ENCODE results near the gene SDR39U1.
A peak's percentile ranks its signal among the peaks of the same experiment; 100 is the strongest.

Gene SDR39U1

DNA sequence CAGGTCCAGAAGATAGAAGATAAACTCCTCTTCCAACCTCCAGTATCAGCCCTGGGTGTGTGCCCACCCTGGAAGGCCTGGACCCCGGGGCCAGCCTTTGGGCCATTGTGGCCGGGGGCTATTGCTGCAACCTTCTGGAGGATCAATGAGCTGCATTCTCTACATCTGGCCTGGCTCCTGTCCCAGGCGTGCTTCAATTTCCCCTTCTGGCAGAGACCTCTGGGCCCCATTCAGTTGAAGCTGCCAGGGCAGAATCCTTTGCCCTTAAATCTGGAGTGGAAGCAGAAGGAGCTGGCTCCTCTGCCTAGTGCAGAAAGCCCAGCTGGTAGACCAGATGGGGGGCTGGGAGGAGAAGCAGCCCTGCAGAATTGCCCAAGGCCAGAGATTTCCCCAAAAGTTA, 33.8 kb downstream of the SDR39U1 start:
- no peak for DNase-seq

DNA sequence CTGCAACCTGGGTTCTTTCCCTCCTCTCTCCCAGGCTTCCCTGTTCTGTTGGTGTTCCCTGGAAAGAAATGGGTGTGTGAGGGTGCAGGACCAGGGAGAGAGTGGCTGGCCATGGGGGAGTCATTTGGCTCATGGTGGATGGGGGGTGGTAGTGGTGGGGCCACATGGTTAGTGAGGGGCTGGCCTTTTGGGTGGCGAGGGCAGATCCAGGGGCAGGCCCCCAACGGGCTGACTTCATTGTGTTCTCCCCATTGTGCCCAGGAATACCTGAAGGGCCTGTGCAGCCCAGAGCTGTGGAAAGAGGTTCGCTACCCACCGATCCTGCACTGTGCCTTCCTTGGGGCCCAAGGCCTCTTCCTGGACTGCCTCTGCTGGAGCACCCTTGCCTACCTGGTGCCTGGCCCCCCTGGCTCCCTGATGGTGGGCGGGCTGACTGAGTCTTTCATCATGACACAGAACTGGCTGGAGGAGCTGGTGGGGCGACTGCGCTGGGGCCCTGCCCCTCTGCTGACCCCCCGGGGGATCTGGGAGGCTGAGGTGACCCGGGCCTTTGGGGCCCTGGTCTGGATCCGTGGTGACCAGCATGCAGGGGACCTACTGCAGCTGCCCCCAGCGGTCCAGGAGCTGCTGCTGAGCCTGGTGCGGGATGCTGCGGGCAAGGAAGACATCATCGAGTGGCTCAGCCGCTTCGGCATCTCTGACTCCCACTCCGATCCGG, 34.8 kb downstream of the SDR39U1 start:
- DNase-seq: no peak

DNA sequence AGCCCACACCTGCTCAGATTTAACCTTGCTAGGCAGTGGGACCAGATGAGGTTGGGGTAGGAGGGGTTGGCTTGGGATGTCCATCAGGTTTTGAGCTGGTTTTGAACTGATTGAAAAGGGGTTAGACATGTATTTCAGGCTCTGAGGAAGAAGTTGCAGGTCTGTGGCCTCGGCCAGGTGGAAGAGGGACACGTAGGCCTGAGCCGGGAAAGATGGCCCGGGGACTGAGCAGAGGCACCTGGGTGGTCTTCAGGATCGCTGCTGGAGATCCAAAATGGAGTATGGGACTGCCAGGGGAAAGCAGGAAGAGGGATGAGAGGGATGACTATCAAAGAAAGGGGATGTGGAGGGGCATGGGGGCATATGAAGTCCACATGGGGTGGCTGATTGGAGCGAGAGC, 36.2 kb downstream of the SDR39U1 start:
- DNase-seq: no peak

DNA sequence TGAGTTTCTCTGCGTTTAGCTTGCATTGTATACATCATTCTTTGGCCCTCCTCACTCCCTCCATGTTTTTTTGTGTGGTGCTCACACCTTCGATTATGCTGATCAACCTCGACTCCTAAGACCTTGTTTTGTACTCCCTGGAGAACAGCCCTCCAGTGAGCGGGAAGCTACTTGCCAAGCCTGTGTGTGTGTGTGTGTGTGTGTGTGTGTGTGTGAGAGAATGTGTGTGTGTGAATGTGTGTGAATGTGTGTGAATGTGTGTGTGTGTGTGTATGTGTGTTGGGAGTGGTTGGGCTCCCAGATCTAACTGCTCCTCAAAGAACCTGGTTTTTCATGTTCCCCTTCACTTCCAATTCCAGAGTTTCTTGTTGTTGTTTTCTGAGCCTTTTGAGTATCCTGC, 37.8 kb downstream of the SDR39U1 start:
- DNase-seq: no peak

DNA sequence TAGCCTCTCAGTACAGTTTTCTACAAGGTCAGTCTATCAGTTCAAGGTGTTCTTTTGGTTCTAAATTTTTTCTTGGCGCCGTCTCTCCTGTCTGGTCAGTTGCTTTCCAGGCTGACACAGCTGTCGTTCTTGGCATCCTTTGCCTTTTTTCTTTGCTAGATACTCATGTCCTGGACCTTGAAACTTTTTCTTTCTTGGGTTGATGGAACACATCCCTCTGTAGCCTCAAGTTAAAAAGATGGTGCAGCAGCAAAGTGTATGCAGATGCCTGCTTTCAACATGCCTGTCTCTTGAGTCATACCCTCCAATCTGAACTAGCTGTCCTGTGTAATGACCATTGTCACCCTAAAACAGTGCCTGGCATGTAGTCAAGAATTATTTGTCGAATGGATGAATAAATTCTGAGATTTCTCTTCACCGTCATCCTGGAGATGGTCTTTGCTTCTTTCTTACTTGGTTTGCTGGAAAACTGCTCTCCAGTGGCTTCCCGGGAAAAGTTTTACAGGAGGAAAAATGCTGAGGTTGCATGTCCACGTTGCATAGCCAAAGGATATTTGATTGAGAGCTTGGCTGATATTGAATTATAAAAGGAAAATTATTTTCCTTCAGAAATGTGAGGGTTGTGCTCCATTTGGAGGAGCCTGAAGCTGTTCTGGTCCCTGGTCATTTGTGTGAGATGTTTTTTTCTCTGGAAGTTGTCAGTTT, 39.1 kb downstream of the SDR39U1 start:
- no peak for DNase-seq

DNA sequence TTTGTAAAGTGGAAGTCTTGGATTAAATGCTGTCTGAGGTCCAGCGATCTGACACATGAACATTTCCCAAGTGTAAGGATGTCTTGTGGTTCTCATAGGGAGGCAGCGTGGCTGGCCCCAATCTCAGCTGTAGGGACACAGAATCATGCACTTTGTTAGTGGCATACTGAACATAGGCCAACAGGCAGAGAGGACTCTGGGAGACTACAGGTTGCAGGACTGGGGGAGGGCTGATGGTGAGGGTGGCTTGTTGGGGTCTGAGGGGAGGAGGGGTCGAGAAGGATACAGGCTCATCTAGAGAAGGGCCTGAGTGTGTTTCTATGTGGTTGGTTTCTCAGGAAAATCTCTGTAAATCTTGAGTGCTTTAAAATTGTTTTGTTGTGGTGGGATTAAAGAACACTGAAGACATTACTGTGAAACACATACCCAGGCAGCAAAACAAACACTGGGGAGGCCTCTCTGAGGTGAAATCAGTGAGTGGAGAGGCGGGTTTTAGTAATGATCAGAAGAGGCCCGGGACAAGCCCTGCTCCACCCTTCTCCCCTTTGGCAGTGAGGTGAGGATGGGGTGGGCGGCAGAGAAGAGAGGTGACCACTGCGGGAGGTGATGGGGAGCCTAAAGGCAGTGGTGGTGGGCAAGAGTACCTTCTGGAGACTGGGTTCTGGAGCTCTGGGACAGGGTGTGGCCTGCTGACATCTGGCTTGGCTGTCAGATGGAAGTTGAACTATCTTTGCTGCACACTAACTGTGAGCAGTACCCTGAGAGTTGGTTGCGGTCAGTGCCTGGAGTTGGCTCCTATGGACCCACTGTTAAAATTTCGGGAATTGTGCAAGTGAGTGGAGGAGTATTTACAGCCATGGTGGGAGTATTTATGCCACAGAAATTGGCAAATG, 40.5 kb downstream of the SDR39U1 start:
- no peak for DNase-seq

DNA sequence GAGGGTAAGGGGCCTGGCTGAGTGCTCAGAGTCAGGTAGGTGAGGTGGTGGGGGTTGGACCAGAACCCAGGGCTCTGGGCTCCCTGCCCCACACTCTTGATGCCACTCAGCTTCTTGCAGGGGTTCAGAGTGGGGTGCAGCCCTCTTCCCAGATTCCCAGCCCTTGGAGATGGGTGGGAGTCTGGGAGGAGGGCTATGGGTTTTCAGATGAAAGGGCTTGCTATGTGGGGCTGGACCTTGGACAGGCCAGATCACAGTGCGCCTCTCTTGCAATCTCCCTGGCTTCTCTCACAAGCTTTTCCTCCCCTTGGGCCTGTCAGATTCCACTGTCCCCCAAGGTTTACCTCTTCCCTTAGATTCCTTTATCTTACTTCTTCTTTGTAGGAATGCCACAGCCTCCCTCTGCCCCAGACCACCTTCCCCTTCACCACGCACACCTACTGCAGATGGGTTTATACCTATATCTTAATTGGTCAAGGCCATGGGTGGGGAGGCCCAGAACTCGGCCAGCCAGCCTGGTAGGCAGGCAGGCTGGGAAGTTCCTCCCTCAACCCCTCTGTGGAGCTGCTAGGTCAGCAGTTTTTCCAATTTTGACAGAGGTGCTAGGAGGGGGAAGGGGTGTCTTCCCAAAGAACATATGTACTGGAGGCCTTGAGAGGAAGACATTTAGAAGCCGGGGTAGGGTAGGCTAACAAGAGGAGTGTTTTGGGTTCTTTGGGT, 42.4 kb downstream of the SDR39U1 start:
- DNase-seq: no peak

DNA sequence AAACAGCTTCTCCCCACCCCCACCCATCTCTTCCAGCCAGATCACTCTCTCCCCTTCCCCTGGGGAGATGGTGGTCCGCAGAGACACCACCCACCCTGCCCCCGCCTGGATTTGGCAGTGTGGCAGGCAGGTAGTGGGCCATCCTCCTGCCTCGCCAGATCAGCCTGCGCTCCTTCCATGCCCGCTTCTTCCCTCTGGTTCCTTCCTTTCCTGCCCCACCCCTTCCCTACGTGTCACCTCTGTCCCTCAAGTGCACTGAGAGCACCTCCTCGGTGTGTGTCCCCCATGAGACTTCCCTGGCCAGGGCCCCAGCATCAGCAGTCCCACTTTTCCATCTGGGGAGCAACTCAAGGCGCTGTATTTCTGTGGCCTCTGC, 43.1 kb downstream of the SDR39U1 start:
- no peak for DNase-seq

DNA sequence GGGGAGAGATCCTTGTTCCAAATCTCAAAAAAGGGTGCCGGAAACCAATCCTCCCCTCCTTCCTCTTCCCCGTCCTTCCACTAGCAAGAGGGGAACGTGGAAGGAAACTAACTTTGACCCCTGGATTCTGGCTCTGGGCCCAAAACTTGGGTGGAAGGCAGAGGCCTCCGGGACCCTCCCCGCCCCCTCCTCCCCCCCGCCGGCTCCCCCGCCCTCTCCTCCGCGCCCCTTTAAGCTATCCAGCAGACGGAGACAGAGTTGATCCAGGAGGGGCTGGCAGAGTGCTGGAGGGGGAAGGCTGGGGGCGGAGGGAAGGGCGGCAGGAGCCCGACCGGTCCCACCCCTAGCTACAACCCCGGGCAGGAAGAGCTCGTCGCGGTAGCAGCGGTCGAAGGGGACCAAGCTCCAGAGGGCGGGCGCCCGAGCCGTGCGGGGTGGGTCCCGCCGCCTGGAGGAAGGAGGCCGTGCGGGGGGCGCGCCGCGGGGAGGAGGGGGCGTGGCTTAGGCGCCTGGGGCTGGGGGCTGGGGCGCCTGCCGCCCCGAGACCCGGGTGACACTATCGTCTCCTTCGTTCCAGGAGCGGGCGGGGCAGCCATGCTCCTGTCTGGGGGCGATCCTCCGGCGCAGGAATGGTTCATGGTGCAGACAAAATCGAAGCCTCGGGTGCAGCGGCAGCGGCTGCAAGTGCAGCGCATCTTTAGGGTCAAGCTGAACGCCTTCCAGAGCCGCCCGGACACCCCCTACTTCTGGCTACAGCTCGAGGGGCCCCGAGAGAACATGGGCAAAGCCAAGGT, 43.7 kb downstream of the SDR39U1 start, which contains the start of gene NYNRIN:
NYNRIN (plus strand) TSS at position 351 of the 794 bp plus-strand sequence; CDS start at position 595, 244 bp downstream.
- peak in 1 of 2 experiments; percentile 59 for DNase-seq

DNA sequence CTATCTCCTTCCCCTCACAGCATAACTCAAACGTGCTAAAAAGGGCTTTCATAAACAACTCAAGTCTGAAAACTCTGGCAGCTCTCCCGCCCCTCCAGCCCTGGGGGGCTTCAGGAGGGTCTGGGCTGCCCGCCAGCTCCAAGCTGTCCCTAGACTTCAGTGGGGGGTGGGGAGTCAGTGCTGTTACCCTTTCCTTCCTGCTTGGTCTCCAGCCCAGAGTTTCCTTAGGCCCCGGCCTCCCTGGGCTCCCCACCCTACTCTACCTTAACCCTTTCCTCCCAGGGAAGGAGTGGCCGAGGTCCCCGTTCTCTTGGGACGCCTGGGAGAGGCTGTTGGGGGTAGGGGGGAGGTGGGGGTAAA, 44.3 kb downstream of the SDR39U1 start:
- DNase-seq: no peak

DNA sequence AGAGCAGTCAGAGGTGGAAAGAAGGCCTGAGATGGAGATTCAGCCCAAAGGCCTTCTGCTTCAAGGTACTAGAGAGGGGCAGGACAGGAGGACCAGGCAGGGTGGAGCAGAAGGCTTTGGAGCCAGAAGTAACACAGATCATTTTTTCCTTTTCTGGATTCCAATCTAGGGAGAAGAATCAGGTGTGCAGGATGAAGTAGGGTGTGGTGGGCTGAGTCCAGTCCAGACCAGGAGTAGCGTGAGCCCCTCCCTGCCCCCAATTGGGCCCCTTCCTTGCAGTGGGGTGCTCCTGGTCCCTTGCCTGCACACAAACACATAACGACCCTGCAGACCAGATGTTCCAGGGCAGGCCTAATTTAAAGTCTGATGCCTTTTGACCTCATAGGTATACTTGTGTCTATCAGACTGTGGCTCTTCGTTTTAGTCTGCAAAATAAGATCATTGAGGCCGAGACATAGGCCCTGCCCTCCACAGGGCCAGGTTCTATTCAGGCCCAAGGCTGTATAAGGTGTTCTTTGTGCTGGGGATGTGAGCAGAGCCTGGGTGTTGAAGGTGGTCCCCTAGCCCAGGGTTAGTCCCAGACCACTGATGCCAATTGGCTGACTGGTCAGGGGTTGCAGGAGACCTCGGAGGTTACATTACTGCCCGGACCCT, 44.8 kb downstream of the SDR39U1 start:
- DNase-seq: no peak

DNA sequence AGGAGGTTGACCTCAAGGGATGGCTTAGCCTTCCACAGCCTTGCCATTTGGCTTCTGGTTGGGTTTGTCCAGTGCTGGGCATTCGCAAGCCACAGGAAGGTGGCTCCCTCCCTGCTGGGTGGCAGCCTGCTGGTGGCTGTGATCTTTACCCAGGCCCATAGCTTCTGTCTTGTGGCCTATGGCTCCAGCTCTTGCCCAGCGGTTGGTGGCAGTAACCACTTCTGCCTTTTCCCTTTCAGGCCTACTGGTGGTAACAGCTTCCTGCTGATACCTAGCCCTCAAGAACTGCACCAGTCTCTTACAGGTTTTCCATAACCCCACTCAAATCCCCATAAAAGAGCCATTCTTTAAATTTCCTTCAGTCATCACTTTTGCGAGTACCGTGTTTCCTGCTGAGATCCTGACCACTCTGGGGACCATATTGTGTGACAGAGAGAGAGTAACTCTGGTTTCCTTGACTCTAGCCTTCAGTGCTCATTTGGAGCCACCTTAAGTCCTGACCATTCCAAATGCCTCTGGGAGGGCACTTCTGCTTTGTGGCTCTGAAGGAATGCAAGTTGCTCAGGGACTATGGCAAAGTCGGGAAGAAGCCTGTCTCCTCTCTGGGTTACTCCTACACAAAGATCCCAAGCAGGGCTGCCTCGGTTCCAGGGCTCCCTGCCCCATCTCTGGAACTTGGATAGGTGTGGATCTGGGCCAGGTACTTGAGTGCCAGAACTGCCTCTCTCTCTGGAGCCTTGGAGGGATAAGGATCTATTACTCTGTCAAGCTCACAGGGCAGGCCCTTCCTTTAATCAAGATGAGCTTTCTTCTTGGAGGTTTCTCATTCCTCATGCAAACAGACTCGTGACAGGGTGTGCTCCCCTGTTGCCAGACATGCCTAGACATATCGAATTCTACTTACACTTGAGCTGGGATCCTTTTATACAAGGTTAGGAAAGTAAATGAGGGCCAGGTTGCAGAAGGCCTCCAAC, 46.7 kb downstream of the SDR39U1 start:
- no peak for DNase-seq

DNA sequence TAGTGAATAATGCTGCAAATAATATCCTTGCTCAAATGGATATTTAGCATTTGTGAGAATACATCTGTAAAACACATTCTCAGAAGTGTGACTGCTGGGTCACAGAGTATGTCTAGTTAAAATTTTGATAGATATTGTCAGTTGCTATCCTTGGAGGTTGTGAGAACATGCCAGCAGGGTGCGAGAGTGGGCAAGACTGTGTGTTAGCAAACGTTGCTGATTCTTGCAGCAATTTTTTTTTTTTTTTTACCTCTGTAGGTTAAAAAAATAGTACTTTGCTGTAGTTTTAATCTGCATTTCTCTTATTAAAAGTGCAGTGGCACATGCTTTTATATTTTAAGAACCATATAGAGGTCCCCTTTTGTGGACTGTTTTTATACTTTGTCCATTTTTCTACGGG, 48.3 kb downstream of the SDR39U1 start:
- DNase-seq: no peak

DNA sequence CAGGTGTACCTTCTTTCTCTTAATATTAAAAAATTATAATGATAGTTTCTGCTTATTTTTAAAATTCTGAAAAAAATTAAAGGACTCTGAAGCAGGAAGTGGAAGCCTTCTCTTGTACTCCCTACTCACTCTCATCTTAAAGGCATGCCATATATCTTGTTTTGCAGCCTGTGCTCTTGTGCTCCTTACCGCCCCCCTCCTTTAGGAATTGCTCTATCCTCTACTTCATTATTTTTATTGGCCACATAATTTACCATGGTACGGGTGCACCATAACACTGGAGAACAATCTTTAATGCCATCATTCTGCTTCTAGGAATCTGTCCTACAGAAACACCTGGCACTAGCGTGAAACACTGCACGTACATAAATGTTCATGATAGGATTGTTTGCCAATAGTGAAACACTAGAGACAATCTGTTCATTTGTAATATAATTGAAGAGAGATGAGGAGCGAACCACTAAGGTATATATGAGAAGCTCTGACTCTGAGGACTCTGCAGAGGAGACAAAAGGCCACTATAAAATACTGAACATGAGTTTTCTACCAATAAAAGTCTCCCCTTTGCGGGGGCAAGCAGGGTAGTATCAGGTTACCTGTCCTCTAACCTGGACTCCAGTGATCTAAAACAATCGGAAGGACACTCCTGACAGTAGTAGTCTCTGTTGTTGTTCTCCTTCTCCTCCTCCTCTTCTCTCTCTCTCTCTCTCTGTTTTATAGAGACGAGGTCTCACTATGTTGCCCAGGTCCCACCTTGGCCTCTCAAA, 50.1 kb downstream of the SDR39U1 start:
- no peak for DNase-seq

DNA sequence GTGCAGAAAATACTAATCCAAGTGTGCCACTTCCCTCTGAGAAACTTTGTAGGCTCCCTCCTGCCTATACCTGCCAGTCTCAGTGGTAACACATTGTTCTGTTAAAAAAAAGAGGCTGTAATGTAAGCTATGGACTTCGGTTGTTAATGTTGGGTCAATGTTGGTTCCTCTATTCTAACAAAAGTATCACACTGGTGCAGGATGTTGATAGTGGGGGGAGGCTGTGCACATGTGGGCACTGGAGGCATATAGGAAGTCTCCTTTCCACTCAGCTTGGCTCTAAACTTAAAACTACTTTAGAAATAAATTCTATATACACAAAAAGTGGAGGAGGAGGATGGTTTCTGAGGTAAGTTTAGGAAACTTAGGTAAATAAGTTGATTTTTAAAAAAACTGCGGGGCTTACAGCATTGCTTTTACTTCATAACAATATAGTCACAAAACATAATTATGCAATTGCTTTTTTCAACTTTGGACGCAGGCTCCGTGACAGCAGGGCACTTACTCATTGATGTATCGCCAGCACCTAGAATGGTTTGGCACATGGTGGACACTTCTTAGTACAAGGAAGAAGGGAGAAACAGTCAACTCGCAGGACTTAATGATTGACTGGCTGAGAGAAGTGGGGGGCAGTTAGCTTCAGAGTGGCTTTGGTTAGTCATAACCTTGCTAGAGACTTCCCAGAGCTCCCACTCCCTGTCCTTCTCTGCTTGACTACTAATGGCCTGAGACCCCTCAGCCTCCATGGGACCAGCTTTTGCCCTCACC, 51.7 kb downstream of the SDR39U1 start:
- DNase-seq: no peak
